Esophagus muscularis mucosa (tissue), 4 donors: ENCODE results near the gene UACA. TPM values are rescaled to one million over a fixed set of nuclear protein-coding genes. Genes with fewer than 3 reads are reported as not detected.

Source experiments
- DNase-seq: peaks from one replicate; pipeline ENCODE4 v3.0.0-alpha.2; 2017; ENCODE audit errors: extremely low spot score
- H3K27ac ChIP-seq, 4 donors: fragments of 200-600 bp; sonication (generic); replicated peaks in 1 of 4; 1 replicate in 3 of 4; 2 replicates in 1 of 4; pipeline ENCODE4 v1.5.1; 2016 to 2019; ENCODE audit warnings: mild to moderate bottlenecking in 1 of 4
- H3K27me3 ChIP-seq, 4 donors: fragments of 200-600 bp; sonication (generic); one replicate each; pipeline versions ENCODE4 v1.5.1 to v1.6.0; 2016 to 2019
- H3K36me3 ChIP-seq, 4 donors: fragments of 200-600 bp; sonication (generic); one replicate each; pipeline ENCODE4 v1.5.1; 2016 to 2019
- H3K4me1 ChIP-seq, 4 donors: fragments of 200-600 bp; sonication (generic); one replicate each; pipeline ENCODE4 v1.5.1; 2016 to 2019
- H3K4me3 ChIP-seq, 4 donors: fragments of 200-600 bp; sonication (generic); 1 replicate in 2 of 4; 2 replicates in 2 of 4; pipeline ENCODE4 v1.5.1; 2016 to 2019; ENCODE audit warnings: mild to moderate bottlenecking in 4 of 4, moderate library complexity in 1 of 4
- H3K9me3 ChIP-seq, 4 donors: fragments of 200-600 bp; sonication (generic); 1 replicate in 3 of 4; 2 replicates in 1 of 4; pipeline ENCODE4 v1.5.1; 2016 to 2019
- CTCF ChIP-seq, 3 experiments: fragments of 200-600 bp in 2 of 3; fragments of 450-650 bp in 1 of 3; sonication (generic) in 2 of 3; IDR thresholded peaks; one replicate each; pipeline ENCODE4 v1.5.1; 2017 to 2019; ENCODE audit warnings: antibody characterized with exemption in 3 of 3, mild to moderate bottlenecking in 2 of 3, moderate library complexity in 1 of 3
- EP300 ChIP-seq: sonication (generic); formaldehyde crosslinking; IDR thresholded peaks from one replicate; pipeline ENCODE4 v1.6.1; 2017; ENCODE audit warnings: antibody characterized with exemption
- POLR2A ChIP-seq: fragments of 450-650 bp; IDR thresholded peaks from one replicate; pipeline ENCODE4 v1.6.1; 2017; ENCODE audit warnings: antibody characterized with exemption, moderate library complexity, mild to moderate bottlenecking, low read depth
- POLR2AphosphoS5 ChIP-seq, 2 donors: sonication (generic); formaldehyde crosslinking; IDR thresholded peaks; one replicate each; pipeline ENCODE4 v1.6.1; 2017; ENCODE audit warnings: antibody characterized with exemption in 2 of 2
- WGBS: methylation state at CpG from one replicate; pipeline ENCODE4 v1.1.5; 2018; 5-methylcytosine and 5-hydroxymethylcytosine counted together
- intact Hi-C: fragments of 100-400 bp; cut with DNase I; formaldehyde crosslinking; loops from one replicate; pipeline ENCODE4 v1.15.1; 2023
- total RNA-seq, 4 donors: library from RNA; depleted of rRNA; stranded (reverse); fragments of >200 nt; gene quantifications; one replicate each; pipeline versions ENCODE4 v1.1.0 to v1.2.1, GENCODE V29; 2016

The UACA gene
- total RNA-seq, 4 donors from 2014 or later: 23.9 to 40.7 (median 28.9) TPM

GRCh38 chr15:70723927-70724326 is 39.4 kb downstream of the UACA start:
- intact Hi-C loops: loop anchor here (5.0 kb wide), 1 partner anchor 88 kb away; no protein-coding TSS in a partner anchor
- TF ChIP-seq POLR2A (no peak), POLR2AphosphoS5 (IDR thresholded peaks at IDR 0.05) (no peak), EP300 (no peak)

GRCh38 chr15:70723122-70723422 is 40.3 kb downstream of the UACA start:
- Histone ChIP-seq H3K9me3 (no peaks in the 10 kb centered on the region), H3K27ac (no peak overlapping the region), H3K27me3 (no peaks in the 10 kb centered on the region), H3K36me3 (peaks cover 0 to 4% (median 0%) of the 10 kb centered on the region in 4 donors), H3K4me3 (no peak overlapping the region), H3K4me1 (peaks cover 20 to 37% (median 29%) of the 10 kb centered on the region in 4 donors)
- WGBS: 85% methylated on average over 5 of the region's 5 CpGs
- TF ChIP-seq POLR2AphosphoS5 (IDR thresholded peaks at IDR 0.05) (no peak), EP300 (no peak), CTCF (IDR thresholded peaks at IDR 0.05) (no peak), POLR2A (no peak)
- intact Hi-C loops: loop anchor here (5.0 kb wide), 1 partner anchor 89 kb away; no protein-coding TSS in a partner anchor
- no peak for DNase-seq

More at GRCh38 chr15:70723927-70724326, 39.4 kb downstream of the UACA start:
- no peak for DNase-seq
- Histone ChIP-seq H3K27ac (no peak overlapping the region), H3K4me3 (no peak overlapping the region), H3K36me3 (peaks cover 0 to 4% (median 0%) of the 10 kb centered on the region in 4 donors), H3K9me3 (no peaks in the 10 kb centered on the region), H3K4me1 (peaks cover 17 to 32% (median 23%) of the 10 kb centered on the region in 4 donors), H3K27me3 (no peaks in the 10 kb centered on the region)
- WGBS: 94% methylated on average over 2 of the region's 2 CpGs

- H3K27me3 ChIP-seq: no peaks in the 10 kb centered on the region
- intact Hi-C loops: loop anchor here (1.0 to 5.0 kb wide), 2 partner anchors 43 to 90 kb away; no protein-coding TSS in a partner anchor
- peaks cover 24 to 43% (median 34%) of the 10 kb centered on the region in 4 donors for H3K4me1 ChIP-seq
- H3K36me3 ChIP-seq: peaks cover 0 to 4% (median 0%) of the 10 kb centered on the region in 4 donors
- H3K4me3 ChIP-seq: no peak overlapping the region
- 80% methylated on average over 3 of the region's 3 CpGs for WGBS
- no peak for DNase-seq
- no peak for TF ChIP-seq EP300
- no peak for TF ChIP-seq POLR2A
- no peak for TF ChIP-seq POLR2AphosphoS5 (IDR thresholded peaks at IDR 0.05)
- peak; percentile 78 to 82 (median 79) for TF ChIP-seq CTCF (IDR thresholded peaks at IDR 0.05)
- H3K9me3 ChIP-seq: no peaks in the 10 kb centered on the region
- no peak overlapping the region for H3K27ac ChIP-seq
Observed at GRCh38 chr15:70722266-70723121, 40.9 kb downstream of the UACA start.

GRCh38 chr15:70720228-70721016 is 42.9 kb downstream of the UACA start:
- H3K4me1 ChIP-seq: peaks cover 38 to 52% (median 49%) of the 10 kb centered on the region in 4 donors
- 94% methylated on average over 3 of the region's 3 CpGs for WGBS
- H3K36me3 ChIP-seq: peaks cover 0 to 4% (median 0%) of the 10 kb centered on the region in 4 donors
- no peak overlapping the region for H3K4me3 ChIP-seq
- intact Hi-C loops: loop anchor here (5.0 kb wide), 1 partner anchor 92 kb away; no protein-coding TSS in a partner anchor
- no peaks in the 10 kb centered on the region for H3K27me3 ChIP-seq
- H3K27ac ChIP-seq: no peak overlapping the region
- TF ChIP-seq EP300 (no peak), CTCF (IDR thresholded peaks at IDR 0.05) (no peak), POLR2A (no peak), POLR2AphosphoS5 (IDR thresholded peaks at IDR 0.05) (no peak)
- DNase-seq: no peak
- no peaks in the 10 kb centered on the region for H3K9me3 ChIP-seq
